Thymus (tissue), 11 donors: ENCODE results near the gene KNDC1. TPM values are rescaled to one million over a fixed set of nuclear protein-coding genes. Genes with fewer than 3 reads are reported as not detected.

Source experiments
- DNase-seq, 9 donors: peaks; one replicate each; pipeline ENCODE4 v3.0.0-alpha.2; 2013; ENCODE audit warnings: low spot score in 9 of 9, low read depth in 6 of 9, missing footprints in 1 of 9
- H3K27ac ChIP-seq, 2 donors: one replicate each; pipeline ENCODE4 v1.5.1; 2013; ENCODE audit warnings: control low read depth in 1 of 2, low read depth in 1 of 2, low read length in 1 of 2, mild to moderate bottlenecking in 1 of 2, moderate library complexity in 1 of 2
- H3K27me3 ChIP-seq, 2 donors: one replicate each; pipeline ENCODE4 v1.5.1; 2013; ENCODE audit warnings: low read length in 1 of 2; ENCODE audit not compliant: control insufficient read depth in 2 of 2, insufficient read depth in 1 of 2
- H3K36me3 ChIP-seq, 2 donors: one replicate each; pipeline ENCODE4 v1.5.1; 2013; ENCODE audit warnings: low read length in 1 of 2, mild to moderate bottlenecking in 1 of 2, moderate library complexity in 1 of 2; ENCODE audit not compliant: control insufficient read depth in 2 of 2, insufficient read depth in 2 of 2
- H3K4me1 ChIP-seq, 2 donors: one replicate each; pipeline ENCODE4 v1.5.1; 2013; ENCODE audit warnings: low read length in 2 of 2; ENCODE audit not compliant: control insufficient read depth in 2 of 2, insufficient read depth in 2 of 2
- H3K4me3 ChIP-seq, 2 donors: one replicate each; pipeline ENCODE4 v1.5.1; 2013; ENCODE audit warnings: low read length in 2 of 2, control low read depth in 1 of 2, mild to moderate bottlenecking in 1 of 2
- H3K9me3 ChIP-seq, 2 donors: one replicate each; pipeline ENCODE4 v1.5.1; 2013; ENCODE audit warnings: low read length in 1 of 2, mild to moderate bottlenecking in 1 of 2; ENCODE audit not compliant: control insufficient read depth in 2 of 2, insufficient read depth in 1 of 2
- WGBS: extraction: QIAGEN DNeasy Blood & Tissue Kit; methylation state at CpG from one replicate; pipeline ENCODE4 v1.1.7; 2013; 5-methylcytosine and 5-hydroxymethylcytosine counted together
- polyA plus RNA-seq: library from polyadenylated mRNA; stranded (reverse); fragments of 200-250 nt; gene quantifications from one replicate; pipeline ENCODE4 v1.2.3, GENCODE V29; 2013
- total RNA-seq: library from RNA; stranded (reverse); fragments of 120-200 nt; gene quantifications from one replicate; pipeline ENCODE4 v1.2.4, GENCODE V29; 2013
- donor health status: healthy.

KNDC1 gene
- total and polyA plus RNA-seq, 2 donors = 0.02 to 0.19 TPM

- WGBS = 90% methylated on average over 19 of the region's 19 CpGs
- H3K4me3 ChIP-seq = no peak overlapping the region
- peaks cover 0 to 2% of the 10 kb centered on the region in 2 donors for H3K27me3 ChIP-seq
- no peaks in the 10 kb centered on the region for H3K36me3 ChIP-seq
- H3K4me1 ChIP-seq = no peaks in the 10 kb centered on the region
- no peak overlapping the region for H3K27ac ChIP-seq
- DNase-seq = no peak
- no peaks in the 10 kb centered on the region for H3K9me3 ChIP-seq
These were observed 35.1 kb downstream of the KNDC1 start for GRCh38 chr10:133195096-133195495.

GRCh38 chr10:133195611-133196010 lies 35.6 kb downstream of the KNDC1 start:
- 95% methylated on average over 23 of the region's 23 CpGs for WGBS
- H3K36me3 ChIP-seq = no peaks in the 10 kb centered on the region
- no peaks in the 10 kb centered on the region for H3K9me3 ChIP-seq
- peaks cover 0 to 2% of the 10 kb centered on the region in 2 donors for H3K27me3 ChIP-seq
- H3K4me3 ChIP-seq = no peak overlapping the region
- no peaks in the 10 kb centered on the region for H3K4me1 ChIP-seq
- no peak overlapping the region for H3K27ac ChIP-seq
- DNase-seq = no peak

GRCh38 chr10:133196221-133196915 lies 36.3 kb downstream of the KNDC1 start:
- H3K4me3 ChIP-seq = no peak overlapping the region
- H3K4me1 ChIP-seq = no peaks in the 10 kb centered on the region
- no peak for DNase-seq
- H3K36me3 ChIP-seq = no peaks in the 10 kb centered on the region
- H3K27ac ChIP-seq = no peak overlapping the region
- 86% methylated on average over 24 of the region's 24 CpGs for WGBS
- H3K9me3 ChIP-seq = no peaks in the 10 kb centered on the region
- peaks cover 0 to 2% of the 10 kb centered on the region in 2 donors for H3K27me3 ChIP-seq

GRCh38 chr10:133196936-133197758 lies 37.1 kb downstream of the KNDC1 start:
- DNase-seq = no peak
- 87% methylated on average over 40 of the region's 40 CpGs for WGBS
- no peaks in the 10 kb centered on the region for H3K4me1 ChIP-seq

GRCh38 chr10:133197786-133198185 lies 37.8 kb downstream of the KNDC1 start:
- WGBS = 95% methylated on average over 9 of the region's 9 CpGs
- H3K36me3 ChIP-seq = no peaks in the 10 kb centered on the region
- no peak overlapping the region for H3K27ac ChIP-seq
- no peaks in the 10 kb centered on the region for H3K27me3 ChIP-seq
- no peaks in the 10 kb centered on the region for H3K4me1 ChIP-seq
- H3K4me3 ChIP-seq = no peak overlapping the region
- no peaks in the 10 kb centered on the region for H3K9me3 ChIP-seq
- no peak for DNase-seq

More at GRCh38 chr10:133196936-133197758, 37.1 kb downstream of the KNDC1 start:
- Histone ChIP-seq H3K27ac (no peak overlapping the region), H3K36me3 (no peaks in the 10 kb centered on the region), H3K9me3 (no peaks in the 10 kb centered on the region), H3K27me3 (no peaks in the 10 kb centered on the region), H3K4me3 (no peak overlapping the region)

- Histone ChIP-seq H3K9me3 (no peaks in the 10 kb centered on the region), H3K36me3 (no peaks in the 10 kb centered on the region), H3K4me3 (no peak overlapping the region), H3K4me1 (no peaks in the 10 kb centered on the region), H3K27me3 (no peaks in the 10 kb centered on the region), H3K27ac (no peak overlapping the region)
- WGBS = 97% methylated on average over 26 of the region's 26 CpGs
- no peak for DNase-seq
These were observed 38.2 kb downstream of the KNDC1 start for GRCh38 chr10:133198206-133198605.

GRCh38 chr10:133198621-133199487 lies 38.8 kb downstream of the KNDC1 start:
- no peaks in the 10 kb centered on the region for H3K27me3 ChIP-seq
- WGBS = 95% methylated on average over 54 of the region's 54 CpGs
- no peak overlapping the region for H3K27ac ChIP-seq
- no peaks in the 10 kb centered on the region for H3K9me3 ChIP-seq
- no peak overlapping the region for H3K4me3 ChIP-seq
- H3K4me1 ChIP-seq = no peaks in the 10 kb centered on the region
- H3K36me3 ChIP-seq = no peaks in the 10 kb centered on the region
- DNase-seq = no peak

GRCh38 chr10:133199488-133199885 lies 39.5 kb downstream of the KNDC1 start:
- WGBS = 93% methylated on average over 13 of the region's 13 CpGs
- no peak overlapping the region for H3K4me3 ChIP-seq
- no peaks in the 10 kb centered on the region for H3K27me3 ChIP-seq
- H3K9me3 ChIP-seq = no peaks in the 10 kb centered on the region
- no peaks in the 10 kb centered on the region for H3K36me3 ChIP-seq
- no peak for DNase-seq
- no peak overlapping the region for H3K27ac ChIP-seq
- no peaks in the 10 kb centered on the region for H3K4me1 ChIP-seq
